PC-3 (cell line): ENCODE results near the gene MEGF6. TPM values are rescaled to one million over a fixed set of nuclear protein-coding genes. Genes with fewer than 3 reads are reported as not detected.

Experiments
- ATAC-seq: fragments of 200-7000 bp; cut with Tn5 transposase; 2 replicates; pipeline ENCODE4 v1.9.1; 2020; ENCODE audit warnings: mild to moderate bottlenecking, moderate library complexity
- BruUV-seq: library from RNA; stranded (reverse); fragments of 400-500 nt; replicated peaks from 2 replicates; lab custom pipeline; 2021; lab: Mats Ljungman, UMichigan
- CTCF ChIA-PET: fragments of 300-600 bp; sonication (Branson Sonifier 250); formaldehyde crosslinking; loops from one replicate; lab custom pipeline; 2022; ENCODE audit warnings: antibody characterized with exemption; lab: Charles Lee
- POLR2A ChIA-PET: fragments of 300-600 bp; sonication (Branson Sonifier 250); formaldehyde crosslinking; loops from one replicate; lab custom pipeline; 2022; ENCODE audit warnings: antibody characterized with exemption; ENCODE audit not compliant: unreplicated experiment; lab: Charles Lee
- DNase-seq: peaks from one replicate; pipeline ENCODE4 v3.0.0-alpha.2; 2015
- H2AFZ ChIP-seq: fragments of 300-600 bp; sonication (generic); 2 replicates; pipeline ENCODE4 v1.6.0; 2016; ENCODE audit warnings: antibody characterized with exemption, low read length
- H3F3A ChIP-seq: fragments of 300-600 bp; sonication (generic); one replicate; pipeline ENCODE4 v1.6.0; 2017; ENCODE audit warnings: antibody characterized with exemption, low read length, control low read depth, mild to moderate bottlenecking; ENCODE audit not compliant: unreplicated experiment
- H3K27ac ChIP-seq: fragments of 300-600 bp; sonication (generic); 2 replicates; pipeline ENCODE4 v1.5.1; 2016; ENCODE audit warnings: mild to moderate bottlenecking, low read length
- H3K27me3 ChIP-seq: fragments of 300-600 bp; sonication (generic); 2 replicates; pipeline ENCODE4 v1.6.1; 2016; ENCODE audit warnings: low read length, mixed read lengths
- H3K36me3 ChIP-seq: fragments of 300-600 bp; sonication (generic); 2 replicates; pipeline ENCODE4 v1.6.1; 2016; ENCODE audit warnings: low read depth, mixed run types, low read length, mixed read lengths
- H3K4me1 ChIP-seq: fragments of 300-600 bp; sonication (generic); 2 replicates; pipeline ENCODE4 v1.5.1; 2016; ENCODE audit warnings: low read length; ENCODE audit not compliant: insufficient read depth
- H3K4me2 ChIP-seq: fragments of 300-600 bp; sonication (generic); 2 replicates; pipeline ENCODE4 v1.6.0; 2016; ENCODE audit warnings: low read length
- H3K4me3 ChIP-seq: fragments of 300-600 bp; sonication (generic); 2 replicates; pipeline ENCODE4 v1.5.1; 2016; ENCODE audit warnings: mild to moderate bottlenecking, low read length, mixed read lengths
- H3K79me2 ChIP-seq: fragments of 300-600 bp; sonication (generic); 2 replicates; pipeline ENCODE4 v1.6.1; 2017; ENCODE audit warnings: low read length, mixed read lengths
- H3K9ac ChIP-seq: fragments of 300-600 bp; sonication (generic); 2 replicates; pipeline ENCODE4 v1.6.0; 2016; ENCODE audit warnings: mild to moderate bottlenecking, low read length
- H3K9me2 ChIP-seq: fragments of 300-600 bp; sonication (generic); replicated peaks from 2 replicates; pipeline ENCODE4 v1.6.1; 2016; ENCODE audit warnings: mixed run types, low read length, mixed read lengths
- H3K9me3 ChIP-seq: fragments of 300-600 bp; sonication (generic); 2 replicates; pipeline ENCODE4 v1.6.1; 2016; ENCODE audit warnings: low read length, mixed read lengths
- H4K20me1 ChIP-seq: fragments of 300-600 bp; sonication (generic); 2 replicates; pipeline ENCODE4 v1.6.1; 2016; ENCODE audit warnings: low read length, mixed read lengths
- CTCF ChIP-seq: fragments of 300-600 bp; sonication (generic); conservative IDR thresholded peaks from 2 replicates; pipeline ENCODE4 v1.5.1; 2017; ENCODE audit warnings: antibody characterized with exemption, low read depth, mild to moderate bottlenecking, low read length
- EZH2 ChIP-seq: fragments of 300-600 bp; sonication (generic); IDR thresholded peaks from one replicate; pipeline ENCODE4 v1.6.1; 2017; ENCODE audit warnings: antibody characterized with exemption, mild to moderate bottlenecking, low read length; ENCODE audit not compliant: unreplicated experiment
- EZH2phosphoT487 ChIP-seq: fragments of 300-600 bp; sonication (generic); IDR thresholded peaks from 2 replicates; pipeline ENCODE4 v1.6.1; 2018; ENCODE audit warnings: mild to moderate bottlenecking, antibody characterized with exemption, low read length, borderline replicate concordance
- intact Hi-C: fragments of 100-400 bp; cut with micrococcal nuclease; formaldehyde crosslinking; loops from 2 replicates; pipeline ENCODE4 v1.9.0; 2023
- total RNA-seq: library from RNA; depleted of rRNA; stranded (reverse); fragments of >200 nt; gene quantifications from 2 replicates; pipeline ENCODE4 v1.2.3, GENCODE V29; 2014

The MEGF6 gene
- total RNA-seq, 1 experiment from 2014 or later: 32.5 TPM

GRCh38 chr1:3521426-3521825 lies 89.9 kb downstream of the MEGF6 start:
- no TSS peak for BruUV-seq
- H3K79me2 ChIP-seq: no peaks in the 10 kb centered on the region
- TF ChIP-seq EZH2 (no peak), CTCF (no peak), EZH2phosphoT487 (no peak)
- no peaks in the 10 kb centered on the region for H3K9me3 ChIP-seq
- H3K9me2 ChIP-seq: no peaks in the 10 kb centered on the region
- no peak overlapping the region for H3K4me2 ChIP-seq
- no peak overlapping the region for H2AFZ ChIP-seq
- H3F3A ChIP-seq: no peaks in the 10 kb centered on the region
- DNase-seq: no peak
- CTCF ChIA-PET: no interaction called here
- no peaks in the 10 kb centered on the region for H3K36me3 ChIP-seq
- no peaks in the 10 kb centered on the region for H3K27me3 ChIP-seq
- no peak overlapping the region for H3K4me3 ChIP-seq
- intact Hi-C loops: no loop called here
- H3K9ac ChIP-seq: no peak overlapping the region
- H3K4me1 ChIP-seq: no peaks in the 10 kb centered on the region
- ATAC-seq: no peak
- no peaks in the 10 kb centered on the region for H4K20me1 ChIP-seq
- POLR2A ChIA-PET: no interaction called here
- no peak overlapping the region for H3K27ac ChIP-seq

- no peaks in the 10 kb centered on the region for H4K20me1 ChIP-seq
- H3F3A ChIP-seq: no peaks in the 10 kb centered on the region
- no peak overlapping the region for H3K27ac ChIP-seq
- no peak for TF ChIP-seq CTCF
- no peak for TF ChIP-seq EZH2phosphoT487
- TF ChIP-seq EZH2: no peak
- BruUV-seq: no TSS peak
- ChIA-PET POLR2A (no interaction called here), CTCF (no interaction called here)
- H3K4me2 ChIP-seq: no peak overlapping the region
- DNase-seq: no peak
- H3K27me3 ChIP-seq: no peaks in the 10 kb centered on the region
- H3K4me1 ChIP-seq: no peaks in the 10 kb centered on the region
- H3K9me3 ChIP-seq: no peaks in the 10 kb centered on the region
- H3K36me3 ChIP-seq: no peaks in the 10 kb centered on the region
- ATAC-seq: no peak
- intact Hi-C loops: no loop called here
- no peaks in the 10 kb centered on the region for H3K9me2 ChIP-seq
- no peak overlapping the region for H3K4me3 ChIP-seq
- no peak overlapping the region for H3K9ac ChIP-seq
- H2AFZ ChIP-seq: no peak overlapping the region
- no peaks in the 10 kb centered on the region for H3K79me2 ChIP-seq
Measured at GRCh38 chr1:3520419-3521378, 90.6 kb downstream of the MEGF6 start.
